ENCODE results near the gene ADTRP. TPM values are rescaled to one million over a fixed set of nuclear protein-coding genes. Genes with fewer than 3 reads are reported as not detected.

ADTRP gene
- total RNA-seq, 1 donor from 2014 or later, result 0.35 TPM

DNA sequence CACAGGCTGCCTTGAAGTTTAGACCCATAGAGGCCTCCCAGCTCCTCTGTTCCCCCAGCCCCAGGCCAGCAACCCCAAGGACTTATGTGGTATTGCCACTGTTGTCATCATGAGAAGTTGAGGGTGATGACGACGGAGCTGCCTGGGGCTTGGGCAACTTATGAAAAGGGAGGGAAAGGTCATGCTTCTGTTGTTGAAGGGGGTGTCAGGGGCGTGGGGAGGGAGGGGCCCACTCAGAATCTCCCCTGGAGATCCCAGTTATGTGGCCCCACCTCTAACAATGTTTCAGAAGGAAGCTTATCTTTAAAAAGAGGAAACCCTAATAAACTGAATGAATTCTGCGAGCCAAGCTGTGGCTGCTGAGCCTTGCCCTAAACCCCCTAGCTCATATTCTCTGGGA lies 4.2 kb downstream of the ADTRP start:
- DNase-seq (ENCODE audit: low spot score), result no peak
- H3K27ac Mint-ChIP-seq (ENCODE audit: unreplicated experiment), result no peak overlapping the region
- H3K27me3 Mint-ChIP-seq (ENCODE audit: low read depth), result no peaks in the 10 kb centered on the region
- no peaks in the 10 kb centered on the region for H3K9me3 Mint-ChIP-seq (ENCODE audit: low read depth)
- no peaks in the 10 kb centered on the region for H3K36me3 Mint-ChIP-seq (ENCODE audit: low read depth)
- H3K4me1 Mint-ChIP-seq (ENCODE audit: low read depth), result peaks cover 39% of the 10 kb centered on the region
- no peak overlapping the region for H3K4me3 Mint-ChIP-seq (ENCODE audit: unreplicated experiment)
- TF ChIP-seq, protein P1, sequence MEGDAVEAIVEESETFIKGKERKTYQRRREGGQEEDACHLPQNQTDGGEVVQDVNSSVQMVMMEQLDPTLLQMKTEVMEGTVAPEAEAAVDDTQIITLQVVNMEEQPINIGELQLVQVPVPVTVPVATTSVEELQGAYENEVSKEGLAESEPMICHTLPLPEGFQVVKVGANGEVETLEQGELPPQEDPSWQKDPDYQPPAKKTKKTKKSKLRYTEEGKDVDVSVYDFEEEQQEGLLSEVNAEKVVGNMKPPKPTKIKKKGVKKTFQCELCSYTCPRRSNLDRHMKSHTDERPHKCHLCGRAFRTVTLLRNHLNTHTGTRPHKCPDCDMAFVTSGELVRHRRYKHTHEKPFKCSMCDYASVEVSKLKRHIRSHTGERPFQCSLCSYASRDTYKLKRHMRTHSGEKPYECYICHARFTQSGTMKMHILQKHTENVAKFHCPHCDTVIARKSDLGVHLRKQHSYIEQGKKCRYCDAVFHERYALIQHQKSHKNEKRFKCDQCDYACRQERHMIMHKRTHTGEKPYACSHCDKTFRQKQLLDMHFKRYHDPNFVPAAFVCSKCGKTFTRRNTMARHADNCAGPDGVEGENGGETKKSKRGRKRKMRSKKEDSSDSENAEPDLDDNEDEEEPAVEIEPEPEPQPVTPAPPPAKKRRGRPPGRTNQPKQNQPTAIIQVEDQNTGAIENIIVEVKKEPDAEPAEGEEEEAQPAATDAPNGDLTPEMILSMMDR (IDR thresholded peaks at IDR 0.05), result no peak

DNA sequence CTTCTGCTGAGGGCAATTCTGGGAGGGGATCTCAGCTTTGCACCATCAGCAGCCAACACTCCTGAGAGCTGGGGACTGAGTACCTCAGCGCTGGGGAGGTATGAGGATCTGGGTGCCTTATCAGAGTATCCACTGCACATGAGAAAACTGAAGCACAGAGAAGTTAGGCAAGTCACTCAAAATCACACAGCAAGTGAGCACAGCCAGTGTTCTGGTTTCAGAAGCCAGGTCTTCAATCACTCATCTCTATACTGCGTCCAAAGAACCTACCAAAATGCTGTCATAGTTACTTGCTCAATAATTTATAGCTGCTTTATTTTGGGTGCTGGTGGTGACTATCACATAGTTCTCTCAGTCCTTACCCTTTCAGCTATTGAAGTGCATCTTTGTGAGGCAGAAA lies 5.0 kb downstream of the ADTRP start:
- no peaks in the 10 kb centered on the region for H3K27me3 Mint-ChIP-seq (ENCODE audit: low read depth)
- no peak overlapping the region for H3K4me3 Mint-ChIP-seq (ENCODE audit: unreplicated experiment)
- TF ChIP-seq, protein P1 (IDR thresholded peaks at IDR 0.05), result no peak
- no peak overlapping the region for H3K27ac Mint-ChIP-seq (ENCODE audit: unreplicated experiment)
- no peaks in the 10 kb centered on the region for H3K9me3 Mint-ChIP-seq (ENCODE audit: low read depth)
- peaks cover 47% of the 10 kb centered on the region for H3K4me1 Mint-ChIP-seq (ENCODE audit: low read depth)
- H3K36me3 Mint-ChIP-seq (ENCODE audit: low read depth), result no peaks in the 10 kb centered on the region
- no peak for DNase-seq (ENCODE audit: low spot score)

DNA sequence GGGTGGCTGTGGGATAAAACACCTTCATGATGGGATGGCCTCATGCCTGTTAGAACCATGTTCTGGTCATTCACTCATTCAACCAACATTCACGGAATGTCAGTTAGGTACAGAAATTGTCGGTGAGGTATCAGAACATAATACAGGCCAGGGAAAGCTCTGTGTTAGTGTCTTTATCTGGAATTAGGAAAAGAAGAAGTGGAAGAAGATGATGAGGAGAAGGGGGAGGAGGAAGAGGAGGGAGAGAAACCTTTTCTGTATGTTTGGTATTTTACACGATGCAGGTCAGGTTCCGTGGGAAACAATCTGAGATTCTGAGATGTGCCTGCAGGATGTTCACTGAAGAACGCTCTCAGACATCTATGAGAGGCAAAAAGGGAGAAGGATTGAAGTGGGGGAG lies 5.6 kb downstream of the ADTRP start:
- H3K27me3 Mint-ChIP-seq (ENCODE audit: low read depth), result no peaks in the 10 kb centered on the region
- no peaks in the 10 kb centered on the region for H3K36me3 Mint-ChIP-seq (ENCODE audit: low read depth)
- peak overlapping the region; percentile 94 for H3K27ac Mint-ChIP-seq (ENCODE audit: unreplicated experiment)
- peaks cover 53% of the 10 kb centered on the region for H3K4me1 Mint-ChIP-seq (ENCODE audit: low read depth)
- no peaks in the 10 kb centered on the region for H3K9me3 Mint-ChIP-seq (ENCODE audit: low read depth)
- H3K4me3 Mint-ChIP-seq (ENCODE audit: unreplicated experiment), result no peak overlapping the region
- DNase-seq (ENCODE audit: low spot score), result no peak
- TF ChIP-seq, protein P1 (IDR thresholded peaks at IDR 0.05), result no peak

DNA sequence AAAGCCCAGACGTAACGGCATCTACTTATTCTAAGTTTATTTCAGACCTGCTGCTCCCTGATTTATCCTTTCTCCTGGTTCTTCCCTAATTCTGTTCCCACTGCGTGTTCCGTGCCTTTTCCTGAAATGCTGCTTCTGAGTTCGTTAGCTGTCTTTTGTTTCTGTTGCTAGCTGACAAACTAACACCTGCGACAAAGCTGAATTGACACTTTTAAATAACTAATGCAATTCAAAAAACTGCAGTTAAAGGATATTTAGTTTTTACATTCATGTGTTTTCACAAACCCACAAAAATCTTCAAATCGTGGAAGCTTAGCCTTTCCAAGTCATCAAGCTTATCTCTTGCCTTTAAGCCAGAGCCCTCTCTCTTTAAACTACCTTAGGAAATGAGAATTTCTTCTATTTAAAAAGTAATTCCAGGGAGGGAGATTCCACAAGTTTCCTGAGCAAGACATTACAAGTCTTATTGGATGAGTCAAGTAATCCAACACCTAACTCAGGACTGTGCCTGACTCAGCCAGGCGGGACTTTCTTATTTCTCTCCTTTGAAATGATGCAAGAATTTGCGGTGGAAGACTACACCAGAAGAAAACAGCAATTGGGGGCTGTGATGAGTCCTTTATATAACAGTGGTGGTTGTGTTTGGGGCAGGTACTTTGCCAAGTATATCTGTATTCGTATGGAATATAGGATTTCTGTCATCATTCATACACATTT lies 6.3 kb downstream of the ADTRP start:
- peaks cover 61% of the 10 kb centered on the region for H3K4me1 Mint-ChIP-seq (ENCODE audit: low read depth)
- H3K9me3 Mint-ChIP-seq (ENCODE audit: low read depth), result no peaks in the 10 kb centered on the region
- TF ChIP-seq, protein P1 (IDR thresholded peaks at IDR 0.05), result no peak
- H3K27ac Mint-ChIP-seq (ENCODE audit: unreplicated experiment), result peak overlapping the region; percentile 94
- DNase-seq (ENCODE audit: low spot score), result no peak
- H3K4me3 Mint-ChIP-seq (ENCODE audit: unreplicated experiment), result no peak overlapping the region
- no peaks in the 10 kb centered on the region for H3K36me3 Mint-ChIP-seq (ENCODE audit: low read depth)
- no peaks in the 10 kb centered on the region for H3K27me3 Mint-ChIP-seq (ENCODE audit: low read depth)

DNA sequence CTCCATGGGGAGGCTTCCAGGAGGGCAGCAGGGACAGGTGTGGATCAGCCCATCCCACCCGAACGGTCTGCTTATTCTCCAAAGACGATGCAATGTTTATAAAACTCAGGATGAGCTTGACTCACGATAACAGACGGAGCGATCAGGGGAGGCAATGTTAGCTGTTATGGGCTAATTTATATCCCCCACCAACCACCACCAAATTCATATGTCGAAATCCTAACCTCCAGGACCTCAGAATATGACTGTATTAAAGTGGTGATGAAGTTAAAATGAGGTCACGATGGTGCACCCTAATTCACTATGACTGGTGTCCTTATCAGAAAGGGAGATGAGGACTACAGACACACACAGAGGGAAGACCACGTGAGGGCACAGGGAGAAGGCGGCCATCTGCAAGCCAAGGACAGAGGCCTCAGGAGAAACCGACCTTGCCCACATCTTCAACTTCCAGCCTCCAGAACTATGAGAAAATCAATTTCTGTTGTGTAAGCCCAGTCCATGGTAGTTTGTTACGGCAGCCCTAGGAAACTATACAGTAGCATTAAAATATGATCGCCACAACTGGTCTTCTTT lies 7.0 kb downstream of the ADTRP start:
- TF ChIP-seq, protein P1 (IDR thresholded peaks at IDR 0.05), result no peak
- Mint-ChIP-seq H3K36me3 (ENCODE audit: low read depth) (no peaks in the 10 kb centered on the region), H3K4me1 (ENCODE audit: low read depth) (peaks cover 68% of the 10 kb centered on the region), H3K4me3 (ENCODE audit: unreplicated experiment) (no peak overlapping the region), H3K9me3 (ENCODE audit: low read depth) (no peaks in the 10 kb centered on the region), H3K27me3 (ENCODE audit: low read depth) (no peaks in the 10 kb centered on the region), H3K27ac (ENCODE audit: unreplicated experiment) (peak overlapping the region; percentile 94)
- DNase-seq (ENCODE audit: low spot score), result no peak
